Smooth muscle cell (in vitro differentiated cells): ENCODE data around the gene EIF6. TPM values are rescaled to one million over a fixed set of nuclear protein-coding genes. Genes with fewer than 3 reads are reported as not detected.

ENCODE experiments used
- DNase-seq: peaks from one replicate; lab custom pipeline; 2025; ENCODE audit not compliant: unreplicated experiment; lab: John Stamatoyannopoulos, UW
- H2AFZ ChIP-seq: fragments of 200-600 bp; sonication (generic); 2 replicates; pipeline ENCODE4 v1.6.0; 2016; ENCODE audit warnings: antibody characterized with exemption, low read depth, mild to moderate bottlenecking
- H3F3A ChIP-seq: fragments of 200-600 bp; sonication (generic); 2 replicates; pipeline ENCODE4 v1.6.0; 2017; ENCODE audit warnings: antibody characterized with exemption, low read depth
- H3K27ac ChIP-seq: fragments of 200-600 bp; sonication (generic); 2 replicates; pipeline ENCODE4 v1.5.1; 2016; ENCODE audit warnings: low read depth, mild to moderate bottlenecking
- H3K27me3 ChIP-seq: fragments of 200-600 bp; sonication (generic); 2 replicates; pipeline ENCODE4 v1.6.1; 2016; ENCODE audit warnings: low read depth, mild to moderate bottlenecking
- H3K36me3 ChIP-seq: fragments of 200-600 bp; sonication (generic); 2 replicates; pipeline ENCODE4 v1.5.1; 2016; ENCODE audit warnings: low read depth
- H3K4me1 ChIP-seq: fragments of 200-600 bp; sonication (generic); 2 replicates; pipeline ENCODE4 v1.5.1; 2016; ENCODE audit warnings: low read depth
- H3K4me2 ChIP-seq: fragments of 200-600 bp; sonication (generic); 2 replicates; pipeline ENCODE4 v1.6.0; 2016; ENCODE audit warnings: mild to moderate bottlenecking
- H3K4me3 ChIP-seq: fragments of 200-600 bp; sonication (generic); 2 replicates; pipeline ENCODE4 v1.5.1; 2016; ENCODE audit warnings: mild to moderate bottlenecking
- H3K79me2 ChIP-seq: fragments of 200-600 bp; sonication (generic); 2 replicates; pipeline ENCODE4 v1.6.0; 2016; ENCODE audit warnings: low read depth, mild to moderate bottlenecking
- H3K9ac ChIP-seq: fragments of 200-600 bp; sonication (generic); 2 replicates; pipeline ENCODE4 v1.6.0; 2016; ENCODE audit warnings: low read depth
- H3K9me3 ChIP-seq: fragments of 200-600 bp; sonication (generic); replicated peaks from 2 replicates; pipeline ENCODE4 v1.5.1; 2016; ENCODE audit warnings: low read depth
- H4K20me1 ChIP-seq: fragments of 200-600 bp; sonication (generic); 2 replicates; pipeline ENCODE4 v1.6.0; 2016; ENCODE audit warnings: low read depth
- CTCF ChIP-seq: fragments of 200-600 bp; sonication (generic); IDR thresholded peaks from 2 replicates; pipeline ENCODE4 v1.5.1; 2017; ENCODE audit warnings: borderline replicate concordance, mild to moderate bottlenecking, antibody characterized with exemption; ENCODE audit not compliant: insufficient read depth, poor library complexity, severe bottlenecking
- WGBS: methylation state at CpG from one replicate; pipeline ENCODE4 v1.1.7; 2016; ENCODE audit warnings: low lambda C conversion rate; 5-methylcytosine and 5-hydroxymethylcytosine counted together
- polyA plus RNA-seq: library from polyadenylated mRNA; unstranded; fragments of >200 nt; fragmentation: Nextera tagmentation; extraction: Ambion mirVana; gene quantifications from 2 replicates; pipeline ENCODE4 v1.2.1, GENCODE V29; 2016
- total RNA-seq: library from RNA; depleted of rRNA; stranded (reverse); fragments of >200 nt; gene quantifications from 2 replicates; pipeline ENCODE4 v1.2.3, GENCODE V29; 2014

The EIF6 gene
- total and polyA plus RNA-seq, 2 experiments from 2014 or later = 110 to 179 TPM

- Histone ChIP-seq H3K27me3 (no peaks in the 10 kb centered on the region), H3K4me2 (no peak overlapping the region), H3K36me3 (no peaks in the 10 kb centered on the region), H3K9me3 (no peaks in the 10 kb centered on the region), H2AFZ (no peak overlapping the region), H3F3A (peaks cover 25% of the 10 kb centered on the region), H3K79me2 (peaks cover 46% of the 10 kb centered on the region), H3K4me3 (no peak overlapping the region), H4K20me1 (peaks cover 13% of the 10 kb centered on the region), H3K9ac (no peak overlapping the region), H3K27ac (peak overlapping the region; percentile 26), H3K4me1 (peaks cover 8% of the 10 kb centered on the region)
- no peak for DNase-seq
- TF ChIP-seq CTCF = no peak
- 98% methylated on average over 7 of the region's 7 CpGs for WGBS
Observed at GRCh38 chr20:35279533-35280174, 4.9 kb downstream of the EIF6 start.

GRCh38 chr20:35279040-35279439, 5.5 kb downstream of the EIF6 start:
- H3F3A ChIP-seq = peaks cover 25% of the 10 kb centered on the region
- peak overlapping the region; percentile 89 for H3K27ac ChIP-seq
- no peak overlapping the region for H3K9ac ChIP-seq
- peaks cover 8% of the 10 kb centered on the region for H3K4me1 ChIP-seq
- no peak overlapping the region for H3K4me2 ChIP-seq
- no peak overlapping the region for H2AFZ ChIP-seq
- H3K9me3 ChIP-seq = no peaks in the 10 kb centered on the region
- H3K4me3 ChIP-seq = no peak overlapping the region
- H3K36me3 ChIP-seq = no peaks in the 10 kb centered on the region
- peaks cover 19% of the 10 kb centered on the region for H4K20me1 ChIP-seq
- WGBS = 95% methylated on average over 5 of the region's 5 CpGs
- DNase-seq = no peak
- TF ChIP-seq CTCF = no peak
- H3K79me2 ChIP-seq = peaks cover 43% of the 10 kb centered on the region
- no peaks in the 10 kb centered on the region for H3K27me3 ChIP-seq

- Histone ChIP-seq H3K36me3 (no peaks in the 10 kb centered on the region), H3K4me3 (peak within 1 kb of the TSS; percentile 90), H4K20me1 (peaks cover 11% of the 10 kb centered on the region), H3K27me3 (no peaks in the 10 kb centered on the region), H2AFZ (no peak within 1 kb of the TSS), H3K79me2 (peaks cover 30% of the 10 kb centered on the region), H3K4me1 (no peaks in the 10 kb centered on the region), H3F3A (peaks cover 25% of the 10 kb centered on the region), H3K9me3 (no peaks in the 10 kb centered on the region), H3K4me2 (peak within 1 kb of the TSS; percentile 97), H3K27ac (peak within 1 kb of the TSS; percentile 89), H3K9ac (peak within 1 kb of the TSS; percentile 86)
- WGBS = 1% methylated on average over 36 of the region's 76 CpGs
- no peak for TF ChIP-seq CTCF
- peak; percentile 69 for DNase-seq
Observed at GRCh38 chr20:35277531-35278395, 6.8 kb downstream of the EIF6 start, which contains the start of gene MMP24OS. Gene MMP24OS (minus strand): TSS chr20:35278122. CDS start chr20:35277929, 193 bp downstream.
